Suprapubic skin (tissue), 4 donors: ENCODE data around the gene CUL9.

ENCODE experiments used
- EP300 ChIP-seq: sonication (generic); formaldehyde crosslinking; IDR thresholded peaks from one replicate; pipeline ENCODE4 v1.6.1; 2017; ENCODE audit warnings: antibody characterized with exemption
- POLR2A ChIP-seq, 2 donors: fragments of 450-650 bp; IDR thresholded peaks; one replicate each; pipeline ENCODE4 v1.6.1; 2017; ENCODE audit warnings: antibody characterized with exemption in 2 of 2, mild to moderate bottlenecking in 2 of 2, moderate library complexity in 2 of 2
- POLR2AphosphoS5 ChIP-seq, 3 donors: sonication (generic); formaldehyde crosslinking; IDR thresholded peaks; one replicate each; pipeline ENCODE4 v1.6.1; 2017; ENCODE audit warnings: antibody characterized with exemption in 3 of 3
- TF ChIP-seq, protein P1 (sequence below), 2 donors: fragments of 200-600 bp in 1 of 2; fragments of 450-650 bp in 1 of 2; sonication (generic) in 1 of 2; IDR thresholded peaks; one replicate each; pipeline ENCODE4 v1.5.1; 2016 to 2019; ENCODE audit warnings: antibody characterized with exemption in 2 of 2, mild to moderate bottlenecking in 1 of 2, moderate library complexity in 1 of 2

GRCh38 chr6:43254138-43254817 lies 72.3 kb downstream of the CUL9 start:
- TF ChIP-seq, protein P1, sequence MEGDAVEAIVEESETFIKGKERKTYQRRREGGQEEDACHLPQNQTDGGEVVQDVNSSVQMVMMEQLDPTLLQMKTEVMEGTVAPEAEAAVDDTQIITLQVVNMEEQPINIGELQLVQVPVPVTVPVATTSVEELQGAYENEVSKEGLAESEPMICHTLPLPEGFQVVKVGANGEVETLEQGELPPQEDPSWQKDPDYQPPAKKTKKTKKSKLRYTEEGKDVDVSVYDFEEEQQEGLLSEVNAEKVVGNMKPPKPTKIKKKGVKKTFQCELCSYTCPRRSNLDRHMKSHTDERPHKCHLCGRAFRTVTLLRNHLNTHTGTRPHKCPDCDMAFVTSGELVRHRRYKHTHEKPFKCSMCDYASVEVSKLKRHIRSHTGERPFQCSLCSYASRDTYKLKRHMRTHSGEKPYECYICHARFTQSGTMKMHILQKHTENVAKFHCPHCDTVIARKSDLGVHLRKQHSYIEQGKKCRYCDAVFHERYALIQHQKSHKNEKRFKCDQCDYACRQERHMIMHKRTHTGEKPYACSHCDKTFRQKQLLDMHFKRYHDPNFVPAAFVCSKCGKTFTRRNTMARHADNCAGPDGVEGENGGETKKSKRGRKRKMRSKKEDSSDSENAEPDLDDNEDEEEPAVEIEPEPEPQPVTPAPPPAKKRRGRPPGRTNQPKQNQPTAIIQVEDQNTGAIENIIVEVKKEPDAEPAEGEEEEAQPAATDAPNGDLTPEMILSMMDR (IDR thresholded peaks at IDR 0.05): no peak
- TF ChIP-seq EP300: no peak
- no peak for TF ChIP-seq POLR2A (IDR thresholded peaks at IDR 0.05)
- no peak for TF ChIP-seq POLR2AphosphoS5 (IDR thresholded peaks at IDR 0.05)
